WERI-Rb-1 (cell line): ENCODE results near the gene NBEA.
A peak's percentile ranks its signal among the peaks of the same experiment; 100 is the strongest.

Source experiments
- DNase-seq: peaks from one replicate; pipeline ENCODE4 v3.0.0-alpha.2; 2020
- H3K27ac ChIP-seq: fragments of 250-450 bp; sonication (Bioruptor Pico); 2 replicates; pipeline ENCODE4 v1.5.1; 2020; ENCODE audit warnings: mild to moderate bottlenecking, moderate library complexity
- H3K27me3 ChIP-seq: fragments of 250-450 bp; sonication (Bioruptor Pico); 2 replicates; pipeline ENCODE4 v1.5.1; 2021; ENCODE audit warnings: mild to moderate bottlenecking, low read depth, moderate library complexity; ENCODE audit not compliant: insufficient read depth, severe bottlenecking
- H3K36me3 ChIP-seq: fragments of 250-450 bp; sonication (Bioruptor Pico); 2 replicates; pipeline ENCODE4 v1.5.1; 2020; ENCODE audit warnings: mild to moderate bottlenecking, moderate library complexity
- H3K4me3 ChIP-seq: 2 replicates; pipeline ENCODE4 v1.5.1; 2011; ENCODE audit warnings: low read depth, mild to moderate bottlenecking, control low read depth, low read length
- H3K9me3 ChIP-seq: fragments of 250-450 bp; sonication (Bioruptor Pico); 2 replicates; pipeline ENCODE4 v1.5.1; 2021; ENCODE audit warnings: mild to moderate bottlenecking, moderate library complexity; ENCODE audit not compliant: severe bottlenecking
- TF ChIP-seq, protein P1 (sequence below): IDR thresholded peaks from 2 replicates; pipeline ENCODE4 v1.5.1; 2011; ENCODE audit warnings: low read depth, mild to moderate bottlenecking, control low read depth, inconsistent platforms, low read length

Gene NBEA

DNA sequence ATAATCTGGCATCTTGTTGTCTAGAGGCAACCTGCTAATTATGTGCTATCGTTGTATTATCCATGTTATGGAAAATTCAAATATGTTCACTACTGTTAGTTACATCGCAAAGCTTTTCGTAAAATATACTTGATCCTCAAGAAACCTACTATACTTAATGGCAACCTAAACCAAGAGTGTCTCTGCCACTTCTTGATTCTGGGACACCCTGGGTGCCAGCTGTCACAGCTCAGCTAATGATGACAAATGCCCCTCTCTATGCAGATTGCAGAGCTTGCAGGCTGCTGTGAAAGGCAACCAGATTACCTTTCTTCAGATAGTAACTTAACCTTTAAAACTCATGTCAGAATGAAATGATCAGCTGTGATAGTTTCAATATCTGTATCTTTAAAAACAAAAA is 543.4 kb downstream of the NBEA start:
- no peaks in the 10 kb centered on the region for H3K36me3 ChIP-seq
- no peaks in the 10 kb centered on the region for H3K9me3 ChIP-seq
- H3K27me3 ChIP-seq: no peaks in the 10 kb centered on the region
- H3K27ac ChIP-seq: peak overlapping the region; percentile 66
- peak overlapping the region; percentile 23 for H3K4me3 ChIP-seq
- TF ChIP-seq, protein P1, sequence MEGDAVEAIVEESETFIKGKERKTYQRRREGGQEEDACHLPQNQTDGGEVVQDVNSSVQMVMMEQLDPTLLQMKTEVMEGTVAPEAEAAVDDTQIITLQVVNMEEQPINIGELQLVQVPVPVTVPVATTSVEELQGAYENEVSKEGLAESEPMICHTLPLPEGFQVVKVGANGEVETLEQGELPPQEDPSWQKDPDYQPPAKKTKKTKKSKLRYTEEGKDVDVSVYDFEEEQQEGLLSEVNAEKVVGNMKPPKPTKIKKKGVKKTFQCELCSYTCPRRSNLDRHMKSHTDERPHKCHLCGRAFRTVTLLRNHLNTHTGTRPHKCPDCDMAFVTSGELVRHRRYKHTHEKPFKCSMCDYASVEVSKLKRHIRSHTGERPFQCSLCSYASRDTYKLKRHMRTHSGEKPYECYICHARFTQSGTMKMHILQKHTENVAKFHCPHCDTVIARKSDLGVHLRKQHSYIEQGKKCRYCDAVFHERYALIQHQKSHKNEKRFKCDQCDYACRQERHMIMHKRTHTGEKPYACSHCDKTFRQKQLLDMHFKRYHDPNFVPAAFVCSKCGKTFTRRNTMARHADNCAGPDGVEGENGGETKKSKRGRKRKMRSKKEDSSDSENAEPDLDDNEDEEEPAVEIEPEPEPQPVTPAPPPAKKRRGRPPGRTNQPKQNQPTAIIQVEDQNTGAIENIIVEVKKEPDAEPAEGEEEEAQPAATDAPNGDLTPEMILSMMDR: no peak
- peak; percentile 91 for DNase-seq

GRCh38 chr13:35489050-35489449 is 547.0 kb downstream of the NBEA start:
- no peak overlapping the region for H3K27ac ChIP-seq
- no peak for DNase-seq

DNA sequence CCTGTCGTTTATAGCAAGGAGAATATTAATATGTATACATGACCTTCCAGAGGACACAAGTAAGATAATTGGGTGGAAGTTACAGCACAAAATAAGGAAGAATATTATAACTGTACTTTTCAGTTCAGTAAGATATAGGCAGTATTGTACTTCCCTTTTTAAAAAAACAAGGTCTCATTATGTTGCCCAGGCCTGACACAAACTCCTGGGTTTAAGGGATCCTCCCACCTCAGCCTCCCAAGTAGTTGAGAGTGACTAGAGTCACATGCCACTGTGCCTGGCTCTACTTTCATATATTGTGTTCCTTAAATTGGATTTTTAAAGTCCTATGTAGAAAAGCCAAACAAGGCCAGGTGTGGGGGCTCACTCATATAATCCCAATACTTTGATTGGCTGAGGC is 553.9 kb downstream of the NBEA start:
- no peak for DNase-seq
- no peaks in the 10 kb centered on the region for H3K27me3 ChIP-seq
- H3K27ac ChIP-seq: no peak overlapping the region
- no peaks in the 10 kb centered on the region for H3K9me3 ChIP-seq
- H3K36me3 ChIP-seq: no peaks in the 10 kb centered on the region
- H3K4me3 ChIP-seq: no peak overlapping the region
- TF ChIP-seq, protein P1: no peak

More at GRCh38 chr13:35489050-35489449, 547.0 kb downstream of the NBEA start:
- no peaks in the 10 kb centered on the region for H3K9me3 ChIP-seq
- no peak overlapping the region for H3K4me3 ChIP-seq
- TF ChIP-seq, protein P1: no peak
- H3K27me3 ChIP-seq: no peaks in the 10 kb centered on the region
- no peaks in the 10 kb centered on the region for H3K36me3 ChIP-seq

GRCh38 chr13:35496761-35497386 is 554.8 kb downstream of the NBEA start:
- TF ChIP-seq, protein P1: no peak
- no peak overlapping the region for H3K4me3 ChIP-seq

GRCh38 chr13:35498231-35498630 is 556.2 kb downstream of the NBEA start:
- Histone ChIP-seq H3K4me3 (no peak overlapping the region), H3K36me3 (no peaks in the 10 kb centered on the region), H3K9me3 (no peaks in the 10 kb centered on the region), H3K27ac (no peak overlapping the region), H3K27me3 (no peaks in the 10 kb centered on the region)
- TF ChIP-seq, protein P1: no peak
- DNase-seq: no peak

More at GRCh38 chr13:35496761-35497386, 554.8 kb downstream of the NBEA start:
- no peaks in the 10 kb centered on the region for H3K9me3 ChIP-seq
- H3K36me3 ChIP-seq: no peaks in the 10 kb centered on the region
- no peaks in the 10 kb centered on the region for H3K27me3 ChIP-seq
- no peak overlapping the region for H3K27ac ChIP-seq
- no peak for DNase-seq

DNA sequence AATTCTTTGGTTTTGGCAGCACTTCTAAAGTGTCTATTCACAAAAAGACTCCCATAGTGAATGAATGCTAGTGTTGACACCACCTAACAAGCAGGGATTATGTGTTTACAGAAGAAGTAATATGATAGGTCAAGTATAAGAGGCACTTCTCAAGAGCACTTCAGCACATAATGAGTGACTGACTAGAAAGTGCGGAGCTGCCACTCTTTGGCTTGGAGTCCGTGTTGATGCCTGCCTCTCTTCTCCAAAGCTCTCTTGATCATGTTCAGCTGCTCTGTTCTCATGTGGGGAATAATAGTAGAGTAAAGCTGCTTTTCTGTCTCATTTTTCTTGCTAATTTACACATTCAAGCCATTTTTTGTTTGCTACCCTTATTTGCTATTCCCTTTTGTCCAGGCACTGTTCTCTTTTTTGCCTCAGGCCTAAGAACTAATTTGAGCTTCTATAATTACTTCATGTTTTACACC is 557.2 kb downstream of the NBEA start:
- DNase-seq: no peak
- no peaks in the 10 kb centered on the region for H3K36me3 ChIP-seq
- TF ChIP-seq, protein P1: no peak

More for the DNA sequence above, 557.2 kb downstream of the NBEA start:
- H3K9me3 ChIP-seq: no peaks in the 10 kb centered on the region
- H3K27me3 ChIP-seq: no peaks in the 10 kb centered on the region
- H3K27ac ChIP-seq: no peak overlapping the region; the same call in 1 of the 2 replicates
- no peak overlapping the region for H3K4me3 ChIP-seq
